Astrocyte (in vitro differentiated cells and primary cell): ENCODE data around the gene EED. TPM values are rescaled to one million over a fixed set of nuclear protein-coding genes. Genes with fewer than 3 reads are reported as not detected.

Experiments used
- DNase-seq: peaks from one replicate; pipeline ENCODE4 v3.0.0-alpha.2; 2010; ENCODE audit warnings: low read depth
- FAIRE-seq: peaks from 2 replicates; lab custom pipeline; 2011; peaks lifted over from hg19 to GRCh38; lab: Jason Lieb, UNC
- H2AFZ ChIP-seq: 2 replicates; pipeline ENCODE4 v1.6.0; 2012; ENCODE audit warnings: low read depth, low read length, inconsistent platforms
- H3K27ac ChIP-seq: 2 replicates; pipeline ENCODE4 v1.5.1; 2011; ENCODE audit warnings: low read depth, low read length, inconsistent platforms
- H3K27me3 ChIP-seq: 2 replicates; pipeline ENCODE4 v1.6.0; 2011; ENCODE audit warnings: low read length, inconsistent platforms; ENCODE audit not compliant: insufficient read depth
- H3K36me3 ChIP-seq: 2 replicates; pipeline ENCODE4 v1.5.1; 2011; ENCODE audit warnings: low read length, inconsistent platforms; ENCODE audit not compliant: insufficient read depth
- H3K4me1 ChIP-seq: 2 replicates; pipeline ENCODE4 v1.5.1; 2011; ENCODE audit warnings: low read length, inconsistent platforms; ENCODE audit not compliant: insufficient read depth
- H3K4me2 ChIP-seq: 2 replicates; pipeline ENCODE4 v1.6.0; 2012; ENCODE audit warnings: low read length, inconsistent platforms
- H3K4me3 ChIP-seq: 2 replicates; pipeline ENCODE4 v1.5.1; 2011; ENCODE audit warnings: low read depth, mild to moderate bottlenecking, low read length, inconsistent platforms; ENCODE audit not compliant: insufficient read depth
- H3K79me2 ChIP-seq: 2 replicates; pipeline ENCODE4 v1.6.0; 2012; ENCODE audit warnings: mild to moderate bottlenecking, low read length, inconsistent platforms; ENCODE audit not compliant: insufficient read depth
- H3K9ac ChIP-seq: 2 replicates; pipeline ENCODE4 v1.6.0; 2012; ENCODE audit warnings: mild to moderate bottlenecking, low read length, inconsistent platforms
- H3K9me3 ChIP-seq: 2 replicates; pipeline ENCODE4 v1.5.1; 2012; ENCODE audit warnings: low read depth, mild to moderate bottlenecking, low read length, inconsistent platforms; ENCODE audit not compliant: insufficient read depth
- H4K20me1 ChIP-seq: 2 replicates; pipeline ENCODE4 v1.6.0; 2012; ENCODE audit warnings: low read length, inconsistent platforms; ENCODE audit not compliant: insufficient read depth
- H3K27ac Mint-ChIP-seq: one replicate; pipeline ENCODE4 v1.8.0; 2021; ENCODE audit warnings: mild to moderate bottlenecking, mixed read lengths; ENCODE audit not compliant: unreplicated experiment
- H3K27me3 Mint-ChIP-seq: one replicate; pipeline ENCODE4 v1.8.0; 2021; ENCODE audit warnings: low read depth, mixed read lengths; ENCODE audit not compliant: unreplicated experiment
- H3K36me3 Mint-ChIP-seq: one replicate; pipeline ENCODE4 v1.8.0; 2021; ENCODE audit warnings: low read depth, mixed read lengths; ENCODE audit not compliant: unreplicated experiment
- H3K4me1 Mint-ChIP-seq: one replicate; pipeline ENCODE4 v1.8.0; 2021; ENCODE audit warnings: low read depth, mixed read lengths; ENCODE audit not compliant: unreplicated experiment
- H3K4me3 Mint-ChIP-seq: one replicate; pipeline ENCODE4 v1.8.0; 2021; ENCODE audit warnings: mild to moderate bottlenecking, moderate library complexity, mixed read lengths; ENCODE audit not compliant: unreplicated experiment
- H3K9me3 Mint-ChIP-seq: one replicate; pipeline ENCODE4 v1.8.0; 2021; ENCODE audit warnings: mild to moderate bottlenecking, mixed read lengths; ENCODE audit not compliant: unreplicated experiment
- EZH2 ChIP-seq: IDR thresholded peaks from 2 replicates; pipeline ENCODE4 v1.6.1; 2012; ENCODE audit warnings: mild to moderate bottlenecking, low read length, inconsistent platforms; ENCODE audit not compliant: insufficient read depth
- total RNA-seq: library from RNA; stranded (reverse); gene quantifications from 2 replicates; pipeline ENCODE4 v1.2.1, GENCODE V29; 2021
- TF ChIP-seq, protein P1 (sequence below): IDR thresholded peaks from 2 replicates; pipeline ENCODE4 v1.5.1; 2011; ENCODE audit warnings: low read depth, mild to moderate bottlenecking, inconsistent platforms, low read length, moderate library complexity; ENCODE audit not compliant: insufficient read depth

EED gene
- total RNA-seq, 1 donor from 2014 or later: 23.4 TPM

DNA sequence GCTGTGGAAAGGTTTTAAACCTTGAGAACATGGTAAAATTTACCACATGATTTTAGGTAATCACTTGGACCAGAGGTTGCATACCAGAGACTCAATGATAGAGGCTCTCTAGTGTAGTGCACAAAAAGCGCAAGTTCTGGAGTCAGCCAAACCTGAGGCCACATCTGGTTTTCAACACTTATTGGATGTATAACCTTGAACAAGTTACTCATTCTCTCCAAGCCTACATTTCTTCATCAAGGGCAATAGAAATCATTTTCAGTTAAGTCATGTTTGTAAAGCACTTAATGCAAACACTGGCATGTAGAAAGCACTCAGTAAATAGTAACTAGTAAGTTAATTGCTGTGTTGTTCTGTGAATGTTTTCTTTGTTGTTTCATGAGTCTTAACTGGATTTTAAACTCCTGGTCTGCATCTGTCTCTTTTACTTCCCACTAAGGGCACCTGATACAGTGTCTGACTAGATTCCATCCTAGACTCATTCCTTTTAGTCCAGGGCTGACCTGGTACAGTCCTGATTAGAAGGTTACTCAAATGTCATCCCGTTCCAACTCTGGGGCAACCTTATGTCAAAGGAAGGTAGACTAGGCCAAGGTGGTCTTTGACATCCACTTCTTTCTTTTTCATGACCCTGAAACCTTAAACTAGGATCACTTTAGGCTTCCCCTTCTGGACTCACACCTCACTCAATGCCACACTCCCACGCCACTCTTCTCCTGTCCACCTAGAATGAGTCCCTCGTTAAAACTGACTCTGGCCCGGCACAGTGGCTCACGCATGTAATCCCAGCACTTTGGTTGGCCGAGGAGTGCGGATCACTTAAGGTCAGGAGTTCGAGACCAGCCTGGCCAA is 34.5 kb upstream of the EED start:
- no peak overlapping the region for H3K27ac Mint-ChIP-seq

DNA sequence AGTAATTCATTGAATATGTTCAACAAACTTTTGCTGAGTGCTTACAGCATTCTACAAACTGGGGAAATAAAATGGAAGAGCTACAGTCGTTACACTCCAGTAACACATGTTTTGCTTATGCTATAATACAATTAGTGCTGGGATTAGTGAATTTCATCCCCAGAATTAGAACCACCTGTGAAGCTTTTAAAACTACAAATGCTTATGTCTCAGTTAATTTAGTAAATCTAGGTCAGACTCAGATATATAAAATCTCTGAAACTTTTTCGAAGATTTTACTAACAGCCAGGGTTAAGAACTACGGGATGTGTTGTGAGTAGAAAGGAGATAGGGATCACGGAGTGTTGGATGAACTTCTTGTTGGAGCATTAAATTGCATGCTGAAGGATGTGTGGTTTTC is 33.7 kb upstream of the EED start:
- Mint-ChIP-seq H3K4me3 (no peak overlapping the region), H3K36me3 (no peaks in the 10 kb centered on the region), H3K27me3 (no peaks in the 10 kb centered on the region), H3K9me3 (no peaks in the 10 kb centered on the region), H3K27ac (no peak overlapping the region), H3K4me1 (no peaks in the 10 kb centered on the region)
- Histone ChIP-seq H3K36me3 (no peaks in the 10 kb centered on the region), H3K4me3 (no peak overlapping the region), H3K79me2 (no peaks in the 10 kb centered on the region), H3K27me3 (no peaks in the 10 kb centered on the region), H4K20me1 (no peaks in the 10 kb centered on the region), H2AFZ (no peak overlapping the region), H3K4me1 (no peaks in the 10 kb centered on the region), H3K4me2 (no peak overlapping the region), H3K9me3 (no peaks in the 10 kb centered on the region), H3K27ac (no peak overlapping the region), H3K9ac (no peak overlapping the region)
- DNase-seq: no peak
- no peak for FAIRE-seq
- TF ChIP-seq EZH2: no peak
- TF ChIP-seq, protein P1, sequence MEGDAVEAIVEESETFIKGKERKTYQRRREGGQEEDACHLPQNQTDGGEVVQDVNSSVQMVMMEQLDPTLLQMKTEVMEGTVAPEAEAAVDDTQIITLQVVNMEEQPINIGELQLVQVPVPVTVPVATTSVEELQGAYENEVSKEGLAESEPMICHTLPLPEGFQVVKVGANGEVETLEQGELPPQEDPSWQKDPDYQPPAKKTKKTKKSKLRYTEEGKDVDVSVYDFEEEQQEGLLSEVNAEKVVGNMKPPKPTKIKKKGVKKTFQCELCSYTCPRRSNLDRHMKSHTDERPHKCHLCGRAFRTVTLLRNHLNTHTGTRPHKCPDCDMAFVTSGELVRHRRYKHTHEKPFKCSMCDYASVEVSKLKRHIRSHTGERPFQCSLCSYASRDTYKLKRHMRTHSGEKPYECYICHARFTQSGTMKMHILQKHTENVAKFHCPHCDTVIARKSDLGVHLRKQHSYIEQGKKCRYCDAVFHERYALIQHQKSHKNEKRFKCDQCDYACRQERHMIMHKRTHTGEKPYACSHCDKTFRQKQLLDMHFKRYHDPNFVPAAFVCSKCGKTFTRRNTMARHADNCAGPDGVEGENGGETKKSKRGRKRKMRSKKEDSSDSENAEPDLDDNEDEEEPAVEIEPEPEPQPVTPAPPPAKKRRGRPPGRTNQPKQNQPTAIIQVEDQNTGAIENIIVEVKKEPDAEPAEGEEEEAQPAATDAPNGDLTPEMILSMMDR: no peak

More for the DNA sequence above, 34.5 kb upstream of the EED start:
- H3K9ac ChIP-seq: no peak overlapping the region
- no peaks in the 10 kb centered on the region for H3K27me3 Mint-ChIP-seq
- no peak for DNase-seq
- H4K20me1 ChIP-seq: no peaks in the 10 kb centered on the region
- no peaks in the 10 kb centered on the region for H3K4me1 Mint-ChIP-seq
- no peaks in the 10 kb centered on the region for H3K9me3 Mint-ChIP-seq
- no peaks in the 10 kb centered on the region for H3K4me1 ChIP-seq
- TF ChIP-seq, protein P1: no peak
- no peak for TF ChIP-seq EZH2
- no peak overlapping the region for H3K27ac ChIP-seq
- H3K9me3 ChIP-seq: no peaks in the 10 kb centered on the region
- no peak for FAIRE-seq
- H3K27me3 ChIP-seq: no peaks in the 10 kb centered on the region
- no peak overlapping the region for H3K4me3 Mint-ChIP-seq
- no peak overlapping the region for H3K4me2 ChIP-seq
- no peak overlapping the region for H2AFZ ChIP-seq
- no peaks in the 10 kb centered on the region for H3K36me3 ChIP-seq
- no peaks in the 10 kb centered on the region for H3K36me3 Mint-ChIP-seq
- H3K79me2 ChIP-seq: no peaks in the 10 kb centered on the region
- H3K4me3 ChIP-seq: no peak overlapping the region

DNA sequence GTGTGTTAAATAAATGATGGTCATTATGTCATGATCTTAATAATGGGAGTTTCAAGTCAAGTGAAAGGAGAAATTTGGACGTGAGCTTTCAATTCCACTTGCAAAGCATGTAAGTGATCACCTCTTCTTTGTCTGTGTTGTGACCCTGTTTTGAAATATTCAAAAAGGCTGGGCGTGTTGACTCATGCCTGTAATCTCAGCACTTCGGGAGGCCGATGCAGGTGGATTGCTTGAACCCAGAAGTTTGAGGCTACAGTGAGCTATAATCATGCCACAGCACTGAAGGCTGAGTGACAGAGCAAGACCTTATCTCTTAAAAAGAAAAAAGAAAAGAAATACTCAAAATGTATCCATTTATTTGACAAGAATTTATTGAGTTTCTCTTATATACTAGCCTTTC is 32.9 kb upstream of the EED start:
- Mint-ChIP-seq H3K27ac (no peak overlapping the region), H3K9me3 (no peaks in the 10 kb centered on the region), H3K36me3 (no peaks in the 10 kb centered on the region), H3K27me3 (no peaks in the 10 kb centered on the region), H3K4me1 (no peaks in the 10 kb centered on the region), H3K4me3 (no peak overlapping the region)
- no peaks in the 10 kb centered on the region for H4K20me1 ChIP-seq
- no peak overlapping the region for H3K4me3 ChIP-seq
- H2AFZ ChIP-seq: no peak overlapping the region
- no peaks in the 10 kb centered on the region for H3K9me3 ChIP-seq
- TF ChIP-seq, protein P1: no peak
- TF ChIP-seq EZH2: no peak
- no peaks in the 10 kb centered on the region for H3K36me3 ChIP-seq
- no peaks in the 10 kb centered on the region for H3K79me2 ChIP-seq
- DNase-seq: no peak
- no peak overlapping the region for H3K4me2 ChIP-seq
- FAIRE-seq: no peak
- no peak overlapping the region for H3K27ac ChIP-seq
- H3K4me1 ChIP-seq: no peaks in the 10 kb centered on the region
- H3K27me3 ChIP-seq: no peaks in the 10 kb centered on the region
- H3K9ac ChIP-seq: no peak overlapping the region
